Measurements from ENCODE around the gene DOCK11.

DOCK11 gene

GRCh38 chrX:118534716-118535493 is 39.3 kb downstream of the DOCK11 start:
- DNase-seq = no peak

- no peak for DNase-seq
Observed at GRCh38 chrX:118536204-118536603, 40.6 kb downstream of the DOCK11 start.

- DNase-seq = peak; percentile 13
Observed at GRCh38 chrX:118536687-118537461, 41.3 kb downstream of the DOCK11 start.

GRCh38 chrX:118538386-118538785 is 42.8 kb downstream of the DOCK11 start:
- DNase-seq = no peak

GRCh38 chrX:118540342-118540741 is 44.7 kb downstream of the DOCK11 start:
- DNase-seq = no peak

GRCh38 chrX:118541482-118541881 is 45.9 kb downstream of the DOCK11 start:
- no peak for DNase-seq

GRCh38 chrX:118545510-118545909 is 49.9 kb downstream of the DOCK11 start:
- no peak for DNase-seq

- no peak for DNase-seq
Observed at GRCh38 chrX:118548841-118549240, 53.2 kb downstream of the DOCK11 start.

GRCh38 chrX:118550792-118551191 is 55.2 kb downstream of the DOCK11 start:
- no peak for DNase-seq

- DNase-seq = no peak
Observed at GRCh38 chrX:118551426-118551825, 55.8 kb downstream of the DOCK11 start.

GRCh38 chrX:118552121-118552900 is 56.7 kb downstream of the DOCK11 start:
- DNase-seq = no peak

- no peak for DNase-seq
Observed at GRCh38 chrX:118553042-118553710, 57.6 kb downstream of the DOCK11 start.

GRCh38 chrX:118554511-118554910 is 58.9 kb downstream of the DOCK11 start:
- no peak for DNase-seq

GRCh38 chrX:118558926-118559325 is 63.3 kb downstream of the DOCK11 start:
- no peak for DNase-seq

GRCh38 chrX:118560489-118560888 is 64.9 kb downstream of the DOCK11 start:
- no peak for DNase-seq

- DNase-seq = no peak
Observed at GRCh38 chrX:118562582-118563164, 67.1 kb downstream of the DOCK11 start.

- DNase-seq = no peak
Observed at GRCh38 chrX:118564498-118564897, 68.9 kb downstream of the DOCK11 start.

GRCh38 chrX:118565853-118566252 is 70.2 kb downstream of the DOCK11 start:
- no peak for DNase-seq

- no peak for DNase-seq
Observed at GRCh38 chrX:118566359-118566758, 70.7 kb downstream of the DOCK11 start.

- DNase-seq = no peak
Observed at GRCh38 chrX:118569676-118570075, 74.1 kb downstream of the DOCK11 start.

GRCh38 chrX:118570209-118570608 is 74.6 kb downstream of the DOCK11 start:
- no peak for DNase-seq

- DNase-seq = no peak
Observed at GRCh38 chrX:118571836-118572235, 76.2 kb downstream of the DOCK11 start.

GRCh38 chrX:118574666-118575065 is 79.1 kb downstream of the DOCK11 start:
- DNase-seq = no peak
